MM.1S (cell line): ENCODE data around the gene TMEM272.

Experiments
- EZH2 ChIP-seq: fragments of 300-600 bp; sonication (generic); optimal IDR thresholded peaks from 2 replicates; pipeline ENCODE3; 2017; ENCODE audit warnings: low read depth, mild to moderate bottlenecking, antibody characterized with exemption, low read length, mixed read lengths
- EZH2phosphoT487 ChIP-seq: fragments of 300-600 bp; sonication (generic); IDR thresholded peaks from 2 replicates; pipeline ENCODE4 v1.6.1; 2018; ENCODE audit warnings: antibody characterized with exemption, low read length
- TF ChIP-seq, protein P1 (sequence below): fragments of 300-600 bp; sonication (generic); IDR thresholded peaks from 2 replicates; pipeline ENCODE4 v1.5.1; 2016; ENCODE audit warnings: antibody characterized with exemption, low read length, mixed read lengths

DNA sequence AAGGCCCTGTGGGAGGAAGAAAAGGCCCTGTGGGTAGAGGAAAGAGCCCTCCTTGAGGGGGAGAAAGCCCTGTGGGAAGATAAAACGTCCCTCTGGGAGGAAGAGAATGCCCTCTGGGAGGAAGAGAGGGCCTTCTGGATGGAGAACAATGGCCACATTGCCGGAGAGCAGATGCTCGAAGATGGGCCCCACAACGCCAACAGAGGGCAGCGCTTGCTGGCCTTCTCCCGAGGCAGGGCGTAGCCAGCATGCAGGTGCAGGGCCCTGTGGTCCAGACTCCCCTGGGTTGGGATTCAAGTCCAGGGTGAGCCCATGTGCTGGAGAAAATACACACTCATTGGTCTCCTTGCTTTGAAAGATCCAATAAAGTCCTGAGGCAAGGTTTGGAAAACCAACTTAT, 20.9 kb upstream of the TMEM272 start:
- TF ChIP-seq, protein P1, sequence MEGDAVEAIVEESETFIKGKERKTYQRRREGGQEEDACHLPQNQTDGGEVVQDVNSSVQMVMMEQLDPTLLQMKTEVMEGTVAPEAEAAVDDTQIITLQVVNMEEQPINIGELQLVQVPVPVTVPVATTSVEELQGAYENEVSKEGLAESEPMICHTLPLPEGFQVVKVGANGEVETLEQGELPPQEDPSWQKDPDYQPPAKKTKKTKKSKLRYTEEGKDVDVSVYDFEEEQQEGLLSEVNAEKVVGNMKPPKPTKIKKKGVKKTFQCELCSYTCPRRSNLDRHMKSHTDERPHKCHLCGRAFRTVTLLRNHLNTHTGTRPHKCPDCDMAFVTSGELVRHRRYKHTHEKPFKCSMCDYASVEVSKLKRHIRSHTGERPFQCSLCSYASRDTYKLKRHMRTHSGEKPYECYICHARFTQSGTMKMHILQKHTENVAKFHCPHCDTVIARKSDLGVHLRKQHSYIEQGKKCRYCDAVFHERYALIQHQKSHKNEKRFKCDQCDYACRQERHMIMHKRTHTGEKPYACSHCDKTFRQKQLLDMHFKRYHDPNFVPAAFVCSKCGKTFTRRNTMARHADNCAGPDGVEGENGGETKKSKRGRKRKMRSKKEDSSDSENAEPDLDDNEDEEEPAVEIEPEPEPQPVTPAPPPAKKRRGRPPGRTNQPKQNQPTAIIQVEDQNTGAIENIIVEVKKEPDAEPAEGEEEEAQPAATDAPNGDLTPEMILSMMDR = no peak
- TF ChIP-seq EZH2phosphoT487 (no peak), EZH2 (no peak)
